Stimulated activated naive CD4-positive, alpha-beta T cell treated with Interleukin-2 at 50 U/mL for 16 hours (primary cell): ENCODE data around the gene APBB2.

Experiments used
- DNase-seq: peaks from one replicate; lab custom pipeline; 2025; lab: John Stamatoyannopoulos, UW

APBB2 gene

DNA sequence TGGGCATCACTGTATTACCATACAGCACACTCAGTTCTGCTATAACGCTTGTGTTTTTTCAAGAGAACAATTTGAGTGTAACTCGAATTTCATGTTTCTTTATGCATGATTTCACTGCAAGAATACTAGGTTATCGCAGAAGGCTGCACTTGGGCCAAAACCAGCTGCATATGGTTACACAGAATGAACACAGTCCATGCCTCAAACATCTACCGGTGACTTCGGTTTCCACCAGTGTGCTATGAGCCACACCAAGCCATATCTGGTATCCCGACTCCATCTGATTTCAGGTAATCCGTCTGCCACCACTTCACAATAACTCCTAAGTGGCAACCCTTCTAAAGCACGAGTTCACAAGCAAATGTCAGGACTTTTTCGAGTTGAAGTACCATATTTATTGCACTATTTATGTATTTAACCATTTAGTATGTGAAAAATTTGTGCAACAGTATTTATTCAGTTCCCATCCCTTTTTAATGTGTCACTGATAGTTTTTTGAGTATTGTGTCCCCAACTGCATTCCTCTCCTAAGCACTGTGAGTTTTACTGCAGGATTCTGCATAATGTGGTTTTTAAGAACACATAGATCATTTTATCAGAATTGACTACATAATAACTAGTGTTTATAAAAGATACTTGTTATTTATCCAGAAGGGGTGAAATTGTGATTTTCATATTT is 111.8 kb downstream of the APBB2 start:
- DNase-seq: no peak

DNA sequence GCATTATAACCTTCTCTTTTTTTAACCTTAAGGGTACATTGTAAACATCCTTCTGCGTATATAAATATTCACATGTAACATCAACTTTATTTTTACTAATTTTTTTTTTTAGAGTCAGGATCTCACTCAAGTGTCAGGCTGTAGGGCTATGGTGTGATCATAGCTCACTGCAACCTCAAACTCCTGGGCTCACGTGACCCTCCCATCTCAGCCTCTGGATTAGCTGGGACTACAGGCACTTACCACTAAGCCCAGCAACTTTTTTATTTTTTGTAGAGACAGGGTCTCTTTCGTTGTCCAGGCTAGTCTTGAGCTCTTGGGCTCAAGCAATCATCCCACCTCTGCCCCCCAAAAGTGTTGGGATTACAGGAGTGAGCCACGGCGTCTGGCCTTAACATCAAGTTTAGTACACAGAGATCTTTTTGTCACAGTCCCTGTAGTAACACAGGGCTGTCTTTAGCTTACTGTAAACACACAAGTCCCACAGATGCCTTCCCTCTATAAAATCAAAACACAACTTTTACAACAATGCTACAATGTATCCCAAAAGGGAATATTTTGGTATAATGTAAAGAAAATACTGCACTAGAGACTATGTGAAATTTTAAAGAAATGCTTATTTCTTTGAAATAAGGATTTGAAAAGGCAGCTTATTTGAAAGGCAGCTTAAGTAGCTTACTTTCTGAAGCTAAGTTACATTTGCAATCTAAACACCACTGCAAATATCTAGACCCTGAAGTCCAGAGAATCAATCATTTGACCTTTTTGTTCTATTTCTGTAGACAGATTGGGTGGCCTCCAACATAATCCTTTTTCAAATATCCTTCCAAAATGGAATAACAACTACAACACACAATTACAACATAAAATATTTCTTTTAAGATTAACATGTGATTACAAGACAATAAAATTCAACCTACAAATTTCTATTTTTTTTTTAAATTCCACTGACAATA is 116.0 kb downstream of the APBB2 start:
- DNase-seq: no peak

- DNase-seq: no peak
Measured at GRCh38 chr4:41095973-41096372, 118.4 kb downstream of the APBB2 start.

DNA sequence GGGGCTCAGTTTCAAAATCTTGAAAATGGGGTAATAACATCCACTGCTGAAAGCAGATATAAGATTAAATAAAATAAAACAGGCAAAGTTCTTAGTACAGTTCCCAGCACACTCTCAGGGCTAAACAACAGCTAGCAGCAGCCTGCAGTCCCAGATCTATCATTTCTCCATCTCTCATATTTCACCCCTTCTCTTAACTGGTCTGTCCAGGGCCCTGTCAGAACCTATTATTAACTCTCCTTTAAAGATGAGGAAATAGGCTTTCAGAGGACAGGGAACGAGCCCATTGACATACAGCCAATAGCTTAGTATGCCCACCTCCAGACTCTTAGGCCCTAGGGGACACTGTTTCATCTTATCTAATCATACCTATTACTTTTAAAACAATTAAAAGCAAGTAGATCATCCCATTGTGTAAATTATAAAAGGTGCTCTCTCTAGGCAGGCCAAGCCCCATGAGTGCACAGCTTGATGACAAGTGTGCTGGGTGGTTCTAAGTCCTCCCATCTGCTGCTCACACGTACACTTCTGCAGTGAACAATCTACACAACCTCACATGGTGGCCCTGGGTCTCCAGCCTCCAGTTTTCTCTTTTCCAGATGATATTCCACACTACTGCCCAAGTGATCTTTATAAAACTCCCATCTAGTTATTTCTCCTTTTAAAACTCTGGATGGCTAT is 119.0 kb downstream of the APBB2 start:
- DNase-seq: no peak

DNA sequence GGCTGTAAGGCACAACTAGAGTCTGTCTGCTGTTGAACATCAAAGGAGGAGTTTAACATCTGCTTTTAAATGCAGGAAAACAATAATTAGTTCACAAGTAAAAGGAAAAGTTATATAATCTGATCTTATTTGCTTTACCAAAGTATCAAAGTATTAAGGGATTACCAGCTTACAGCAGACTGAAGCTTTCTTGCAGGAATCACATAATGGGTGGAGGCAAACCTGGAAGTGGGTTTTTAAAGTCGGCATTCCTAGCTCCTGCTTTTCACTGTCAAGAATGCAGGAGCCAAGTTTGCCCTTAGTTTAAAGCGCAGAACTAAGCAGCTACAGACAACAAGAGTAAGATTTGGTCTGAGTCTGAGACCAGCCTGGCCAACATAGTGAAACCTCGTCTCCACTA is 122.2 kb downstream of the APBB2 start:
- DNase-seq: no peak

- no peak for DNase-seq
Measured at GRCh38 chr4:41081847-41082246, 132.5 kb downstream of the APBB2 start.

DNA sequence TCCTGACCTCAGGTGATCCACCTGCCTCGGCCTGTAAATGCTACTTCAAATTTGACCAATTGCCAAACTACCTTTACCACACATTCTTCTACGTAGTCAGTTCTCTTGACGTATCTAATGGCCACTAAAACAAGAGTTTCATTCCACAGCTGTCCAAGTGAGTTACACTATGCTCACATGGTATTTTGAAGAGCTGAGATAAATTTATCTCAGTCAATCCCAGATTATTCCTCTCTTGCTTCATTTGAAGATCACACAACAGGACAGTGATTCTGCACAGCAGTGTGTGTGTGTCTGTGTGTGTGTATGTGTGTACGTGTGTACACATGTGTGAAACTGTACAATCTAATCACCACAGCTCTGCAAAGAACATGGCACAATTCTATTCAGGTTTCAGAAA is 133.4 kb downstream of the APBB2 start:
- DNase-seq: no peak

- DNase-seq: no peak
Measured at GRCh38 chr4:41079881-41080560, 134.3 kb downstream of the APBB2 start.

GRCh38 chr4:41077628-41078027 is 136.7 kb downstream of the APBB2 start:
- no peak for DNase-seq

GRCh38 chr4:41076481-41076880 is 137.9 kb downstream of the APBB2 start:
- DNase-seq: no peak

DNA sequence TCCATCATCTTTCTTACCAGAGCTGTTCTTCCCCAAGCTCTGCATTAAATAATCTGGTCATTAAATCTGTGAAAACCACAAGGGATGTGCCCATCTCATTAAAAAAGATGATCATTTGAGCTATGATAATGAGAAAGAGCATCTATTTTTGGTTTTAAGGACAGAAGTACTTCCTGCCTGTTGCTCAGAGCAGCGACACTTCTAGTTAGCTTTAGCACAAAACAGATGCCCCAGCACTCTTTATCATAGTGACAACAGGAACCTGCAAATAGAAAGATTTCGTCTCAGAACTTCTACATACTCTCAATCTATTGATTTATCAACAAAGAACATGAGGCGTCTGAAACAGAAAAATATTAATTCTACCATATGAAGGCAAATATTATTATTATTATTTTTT is 140.1 kb downstream of the APBB2 start:
- no peak for DNase-seq

GRCh38 chr4:41072021-41072777 is 142.1 kb downstream of the APBB2 start:
- DNase-seq: no peak

DNA sequence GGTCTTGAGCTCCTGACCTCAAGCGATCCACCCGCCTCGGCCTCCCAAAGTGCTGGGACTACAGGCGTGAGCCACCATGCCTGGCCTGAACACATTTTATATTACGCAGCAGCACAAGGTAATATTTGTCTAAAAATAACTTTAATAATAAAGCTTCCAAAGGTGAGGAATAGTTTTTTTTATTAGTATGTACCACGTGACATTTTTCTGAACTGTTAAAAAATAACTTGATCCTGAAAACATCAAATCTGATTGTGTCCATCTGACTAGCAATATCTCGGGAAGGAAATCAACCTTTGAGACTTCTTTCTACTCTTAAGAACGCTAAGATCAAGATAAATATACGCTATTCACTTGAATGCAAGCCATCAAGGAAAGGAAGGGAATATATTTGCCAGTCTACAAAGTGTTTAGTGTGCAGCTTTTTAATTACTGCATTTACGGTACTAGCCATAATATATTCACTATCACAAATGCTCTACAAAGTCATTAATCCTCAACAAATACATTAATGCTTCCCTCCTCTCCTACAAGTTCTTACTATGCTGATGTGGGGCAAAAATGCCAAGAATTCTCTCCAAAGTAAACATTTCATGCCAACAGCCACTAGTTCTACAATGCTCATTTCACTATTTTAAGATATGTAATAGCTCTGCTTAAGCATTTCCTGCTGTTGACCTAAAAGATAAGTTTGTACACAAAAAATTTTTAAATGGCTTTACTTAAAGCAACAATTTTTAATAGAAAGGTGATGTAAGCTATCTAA is 143.6 kb downstream of the APBB2 start:
- no peak for DNase-seq

GRCh38 chr4:41069838-41070237 is 144.5 kb downstream of the APBB2 start:
- DNase-seq: no peak

GRCh38 chr4:41069257-41069656 is 145.1 kb downstream of the APBB2 start:
- DNase-seq: no peak

- DNase-seq: no peak
Measured at GRCh38 chr4:41067369-41067768, 147.0 kb downstream of the APBB2 start.

DNA sequence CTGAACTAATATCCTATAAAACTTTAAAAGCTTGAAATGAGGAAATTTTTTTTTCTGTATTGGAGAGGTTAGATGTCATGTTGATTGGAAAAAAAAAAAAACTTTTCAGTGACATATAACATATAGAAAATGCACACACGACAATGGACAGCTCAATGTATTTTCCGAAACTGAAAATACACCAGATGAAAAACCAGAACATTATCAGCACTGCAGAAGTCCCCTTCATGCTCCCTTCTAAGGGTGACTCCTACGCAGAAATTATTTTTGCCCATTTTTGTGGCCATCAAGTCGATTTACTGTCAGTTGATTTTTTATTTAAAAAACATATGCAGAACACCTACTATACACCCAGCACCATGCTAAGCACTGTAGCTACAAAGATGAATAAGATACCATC is 148.3 kb downstream of the APBB2 start:
- DNase-seq: no peak

DNA sequence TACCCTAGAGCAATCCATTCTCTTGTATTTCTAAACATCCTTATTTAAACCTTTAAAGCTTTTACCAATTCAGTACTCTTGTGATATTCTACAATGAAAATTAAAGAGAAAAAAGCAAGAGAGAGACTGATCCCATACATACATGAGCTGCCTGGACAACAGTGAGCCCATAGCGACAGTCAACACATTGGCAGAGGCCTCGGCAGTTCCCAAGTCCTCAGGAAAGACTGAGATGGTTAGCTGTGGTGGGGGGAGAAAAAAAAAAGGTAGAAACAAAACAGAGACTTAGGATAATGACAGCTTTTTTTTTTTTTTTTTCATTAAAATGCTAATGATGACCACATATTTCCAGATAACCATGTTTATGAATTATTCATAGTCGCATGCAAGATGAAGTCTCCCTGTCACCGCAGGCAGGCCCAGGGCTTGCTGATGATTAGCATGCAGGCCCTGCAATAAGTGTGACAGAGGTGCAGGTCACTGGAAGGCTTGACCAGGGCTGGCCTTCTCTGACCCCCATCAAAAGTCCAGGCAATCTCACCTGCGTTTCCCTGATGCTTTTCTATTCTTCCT is 148.8 kb downstream of the APBB2 start:
- no peak for DNase-seq

- no peak for DNase-seq
Measured at GRCh38 chr4:41064953-41065352, 149.4 kb downstream of the APBB2 start.

GRCh38 chr4:41061482-41062185 is 152.7 kb downstream of the APBB2 start:
- no peak for DNase-seq
